HL-60 (cell line): ENCODE measurements around the gene SLC44A4.

Experiments used
- DNase-seq, 2 experiments: peaks; one replicate each; pipeline ENCODE4 v3.0.0-alpha.2; 2010 to 2020; ENCODE audit warnings: low read depth in 1 of 2, low spot score in 1 of 2
- H3K27ac ChIP-seq: fragments of 250-450 bp; sonication (Bioruptor Pico); replicated peaks from 2 replicates; pipeline ENCODE4 v1.5.1; 2020; ENCODE audit warnings: mild to moderate bottlenecking, moderate library complexity
- H3K27me3 ChIP-seq: fragments of 250-450 bp; sonication (Bioruptor Pico); 2 replicates; pipeline ENCODE4 v1.5.1; 2021; ENCODE audit warnings: mild to moderate bottlenecking, moderate library complexity; ENCODE audit not compliant: insufficient read depth, poor library complexity, severe bottlenecking
- H3K4me3 ChIP-seq: replicated peaks from 2 replicates; pipeline ENCODE4 v1.5.1; 2011; ENCODE audit warnings: mild to moderate bottlenecking, control low read depth, low read length; ENCODE audit not compliant: insufficient read depth
- GABPA ChIP-seq: IDR thresholded peaks from 2 replicates; pipeline ENCODE4 v1.6.1; 2012; ENCODE audit warnings: low read depth
- POLR2AphosphoS5 ChIP-seq: IDR thresholded peaks from 2 replicates; pipeline ENCODE4 v1.6.1; 2012; ENCODE audit warnings: low read depth
- SPI1 ChIP-seq: IDR thresholded peaks from 2 replicates; pipeline ENCODE4 v1.6.1; 2012; ENCODE audit warnings: low read depth, mild to moderate bottlenecking, borderline replicate concordance
- TF ChIP-seq, protein P1 (sequence below): IDR thresholded peaks from one replicate; pipeline ENCODE4 v1.5.1; 2011; ENCODE audit warnings: low read length, control low read depth, inconsistent platforms; ENCODE audit not compliant: insufficient read depth
- TF ChIP-seq, protein P2 (sequence below): IDR thresholded peaks from 2 replicates; pipeline ENCODE4 v1.6.1; 2012; ENCODE audit warnings: low read depth; ENCODE audit not compliant: insufficient replicate concordance

Gene SLC44A4

DNA sequence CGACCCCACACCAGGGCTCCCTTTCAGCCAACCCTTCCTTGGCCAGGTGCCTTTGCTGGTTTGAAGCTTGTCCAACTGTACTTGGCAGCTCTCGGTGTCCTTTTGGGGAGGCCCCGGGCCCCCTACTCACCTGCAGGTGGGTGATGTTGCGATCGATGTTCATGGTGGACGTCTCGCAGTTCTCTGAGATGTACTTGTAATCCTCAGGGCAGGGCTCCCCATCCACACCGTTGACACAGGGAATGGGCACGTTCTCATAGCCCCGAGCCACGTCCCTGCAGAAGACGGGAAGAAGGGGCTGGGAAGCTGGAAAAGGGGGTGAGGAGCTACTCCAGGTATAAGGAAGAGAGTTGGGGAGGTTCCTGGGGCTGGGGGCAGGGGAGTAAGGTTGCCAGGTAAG lies 4.9 kb upstream of the SLC44A4 start:
- no peak overlapping the region for H3K4me3 ChIP-seq
- H3K27ac ChIP-seq, result no peak overlapping the region
- DNase-seq, result no peak
- H3K27me3 ChIP-seq, result no peaks in the 10 kb centered on the region
- TF ChIP-seq GABPA (no peak), SPI1 (no peak)
- TF ChIP-seq, protein P1, sequence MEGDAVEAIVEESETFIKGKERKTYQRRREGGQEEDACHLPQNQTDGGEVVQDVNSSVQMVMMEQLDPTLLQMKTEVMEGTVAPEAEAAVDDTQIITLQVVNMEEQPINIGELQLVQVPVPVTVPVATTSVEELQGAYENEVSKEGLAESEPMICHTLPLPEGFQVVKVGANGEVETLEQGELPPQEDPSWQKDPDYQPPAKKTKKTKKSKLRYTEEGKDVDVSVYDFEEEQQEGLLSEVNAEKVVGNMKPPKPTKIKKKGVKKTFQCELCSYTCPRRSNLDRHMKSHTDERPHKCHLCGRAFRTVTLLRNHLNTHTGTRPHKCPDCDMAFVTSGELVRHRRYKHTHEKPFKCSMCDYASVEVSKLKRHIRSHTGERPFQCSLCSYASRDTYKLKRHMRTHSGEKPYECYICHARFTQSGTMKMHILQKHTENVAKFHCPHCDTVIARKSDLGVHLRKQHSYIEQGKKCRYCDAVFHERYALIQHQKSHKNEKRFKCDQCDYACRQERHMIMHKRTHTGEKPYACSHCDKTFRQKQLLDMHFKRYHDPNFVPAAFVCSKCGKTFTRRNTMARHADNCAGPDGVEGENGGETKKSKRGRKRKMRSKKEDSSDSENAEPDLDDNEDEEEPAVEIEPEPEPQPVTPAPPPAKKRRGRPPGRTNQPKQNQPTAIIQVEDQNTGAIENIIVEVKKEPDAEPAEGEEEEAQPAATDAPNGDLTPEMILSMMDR, result no peak

DNA sequence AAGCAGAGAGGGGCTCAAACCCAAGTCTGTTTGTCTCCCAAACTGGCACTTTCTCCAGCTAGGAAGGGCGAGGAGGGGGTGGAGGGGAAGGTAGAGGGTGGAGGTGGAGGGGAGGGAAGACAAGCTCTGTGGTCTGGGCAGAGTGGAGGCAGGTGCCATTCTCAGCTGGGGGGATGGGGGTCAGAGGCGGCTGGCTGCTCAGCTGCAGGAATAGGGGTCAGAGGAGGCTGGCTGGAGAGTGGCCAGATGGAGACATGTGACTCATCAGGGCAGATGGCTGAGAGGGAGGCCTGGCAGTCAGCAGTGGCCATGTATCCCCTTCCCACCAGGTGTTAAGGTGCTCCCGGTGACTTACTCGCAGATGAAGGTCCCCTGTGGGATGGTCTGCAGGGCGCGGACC lies 3.5 kb upstream of the SLC44A4 start:
- no peak overlapping the region for H3K27ac ChIP-seq
- no peak for DNase-seq
- TF ChIP-seq POLR2AphosphoS5 (no peak), GABPA (no peak), SPI1 (no peak)
- TF ChIP-seq, protein P2, sequence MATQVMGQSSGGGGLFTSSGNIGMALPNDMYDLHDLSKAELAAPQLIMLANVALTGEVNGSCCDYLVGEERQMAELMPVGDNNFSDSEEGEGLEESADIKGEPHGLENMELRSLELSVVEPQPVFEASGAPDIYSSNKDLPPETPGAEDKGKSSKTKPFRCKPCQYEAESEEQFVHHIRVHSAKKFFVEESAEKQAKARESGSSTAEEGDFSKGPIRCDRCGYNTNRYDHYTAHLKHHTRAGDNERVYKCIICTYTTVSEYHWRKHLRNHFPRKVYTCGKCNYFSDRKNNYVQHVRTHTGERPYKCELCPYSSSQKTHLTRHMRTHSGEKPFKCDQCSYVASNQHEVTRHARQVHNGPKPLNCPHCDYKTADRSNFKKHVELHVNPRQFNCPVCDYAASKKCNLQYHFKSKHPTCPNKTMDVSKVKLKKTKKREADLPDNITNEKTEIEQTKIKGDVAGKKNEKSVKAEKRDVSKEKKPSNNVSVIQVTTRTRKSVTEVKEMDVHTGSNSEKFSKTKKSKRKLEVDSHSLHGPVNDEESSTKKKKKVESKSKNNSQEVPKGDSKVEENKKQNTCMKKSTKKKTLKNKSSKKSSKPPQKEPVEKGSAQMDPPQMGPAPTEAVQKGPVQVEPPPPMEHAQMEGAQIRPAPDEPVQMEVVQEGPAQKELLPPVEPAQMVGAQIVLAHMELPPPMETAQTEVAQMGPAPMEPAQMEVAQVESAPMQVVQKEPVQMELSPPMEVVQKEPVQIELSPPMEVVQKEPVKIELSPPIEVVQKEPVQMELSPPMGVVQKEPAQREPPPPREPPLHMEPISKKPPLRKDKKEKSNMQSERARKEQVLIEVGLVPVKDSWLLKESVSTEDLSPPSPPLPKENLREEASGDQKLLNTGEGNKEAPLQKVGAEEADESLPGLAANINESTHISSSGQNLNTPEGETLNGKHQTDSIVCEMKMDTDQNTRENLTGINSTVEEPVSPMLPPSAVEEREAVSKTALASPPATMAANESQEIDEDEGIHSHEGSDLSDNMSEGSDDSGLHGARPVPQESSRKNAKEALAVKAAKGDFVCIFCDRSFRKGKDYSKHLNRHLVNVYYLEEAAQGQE, result no peak
- TF ChIP-seq, protein P1, result no peak

DNA sequence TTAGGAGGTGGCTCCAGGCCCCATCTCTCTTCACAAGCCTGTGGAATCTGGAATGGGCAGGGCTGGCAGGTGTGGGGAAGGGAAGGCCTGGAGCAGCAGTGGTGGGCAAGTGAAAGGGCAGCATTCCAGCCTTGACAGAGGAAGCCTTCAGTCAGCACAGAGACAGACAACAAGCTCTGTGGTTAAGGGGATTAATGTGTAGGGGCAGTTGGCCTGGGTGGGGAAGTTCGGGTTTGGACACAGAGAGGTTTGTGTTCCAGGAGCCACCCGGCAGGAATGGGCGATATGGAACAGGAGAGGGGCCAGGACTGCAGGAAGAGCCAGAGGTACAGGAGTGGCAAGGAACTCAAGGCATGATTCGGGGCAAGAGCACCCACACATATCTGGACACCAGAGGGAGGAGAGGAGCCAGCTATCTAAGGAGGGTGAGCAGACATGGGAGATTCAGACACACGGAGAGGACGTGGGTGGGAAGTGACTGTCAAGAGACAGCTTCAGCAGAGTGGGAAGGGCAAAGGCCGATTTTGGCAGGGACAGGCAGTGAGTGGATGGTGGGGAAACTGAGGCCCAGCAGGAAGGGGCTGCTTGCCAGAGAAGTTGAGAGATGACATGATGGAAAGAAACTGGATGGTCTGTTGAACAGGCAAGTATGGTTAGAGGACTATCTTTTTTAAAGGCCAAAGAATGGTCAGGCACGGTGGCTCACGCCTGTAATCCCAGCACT lies 2.5 kb upstream of the SLC44A4 start:
- no peak overlapping the region for H3K27ac ChIP-seq
- DNase-seq, result no peak
- no peaks in the 10 kb centered on the region for H3K27me3 ChIP-seq
- H3K4me3 ChIP-seq, result no peak overlapping the region
- no peak for TF ChIP-seq POLR2AphosphoS5
- TF ChIP-seq, protein P2, result no peak
- TF ChIP-seq GABPA, result no peak
- TF ChIP-seq, protein P1, result no peak
- TF ChIP-seq SPI1, result no peak

More for the DNA sequence above, 3.5 kb upstream of the SLC44A4 start:
- no peaks in the 10 kb centered on the region for H3K27me3 ChIP-seq
- H3K4me3 ChIP-seq, result no peak overlapping the region

DNA sequence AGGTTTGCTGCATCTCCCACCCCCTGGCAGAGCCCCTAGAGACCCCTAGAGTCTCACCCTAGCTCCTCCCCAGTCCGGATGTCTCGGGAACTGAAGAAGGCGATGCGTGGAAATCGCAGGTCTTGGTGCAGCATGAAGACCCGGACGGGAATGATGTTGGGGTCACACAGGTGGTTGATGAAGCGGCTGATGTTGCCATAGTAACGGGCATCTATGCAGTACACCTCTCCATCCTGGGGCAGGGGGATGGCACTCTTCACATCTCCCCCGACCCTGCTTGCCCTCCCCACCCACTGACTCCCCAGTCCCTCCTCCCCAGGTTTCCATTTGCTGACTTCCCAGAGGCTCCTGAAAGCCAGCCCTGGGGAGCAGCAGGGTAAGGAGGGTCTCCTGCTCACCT lies 1.8 kb upstream of the SLC44A4 start:
- DNase-seq, result no peak
- no peaks in the 10 kb centered on the region for H3K27me3 ChIP-seq
- H3K4me3 ChIP-seq, result no peak overlapping the region
- no peak overlapping the region for H3K27ac ChIP-seq
- no peak for TF ChIP-seq POLR2AphosphoS5
- TF ChIP-seq SPI1, result no peak
- TF ChIP-seq, protein P2, result no peak
- no peak for TF ChIP-seq GABPA
- TF ChIP-seq, protein P1, result no peak
